Mucosa of gallbladder (tissue), 1 donor: ENCODE data around the gene TOMM34. TPM values are rescaled to one million over a fixed set of nuclear protein-coding genes. Genes with fewer than 3 reads are reported as not detected.
A peak's percentile ranks its signal among the peaks of the same experiment; 100 is the strongest.

Experiments
- DNase-seq: peaks from one replicate; pipeline ENCODE4 v3.0.0-alpha.2; 2020; ENCODE audit warnings: low spot score
- total RNA-seq: library from RNA; stranded (reverse); gene quantifications from one replicate; pipeline ENCODE4 v1.2.1, GENCODE V29; 2021
- donor health status: DM: no; HTN: no; CAD: no.

TOMM34 gene, protein sequence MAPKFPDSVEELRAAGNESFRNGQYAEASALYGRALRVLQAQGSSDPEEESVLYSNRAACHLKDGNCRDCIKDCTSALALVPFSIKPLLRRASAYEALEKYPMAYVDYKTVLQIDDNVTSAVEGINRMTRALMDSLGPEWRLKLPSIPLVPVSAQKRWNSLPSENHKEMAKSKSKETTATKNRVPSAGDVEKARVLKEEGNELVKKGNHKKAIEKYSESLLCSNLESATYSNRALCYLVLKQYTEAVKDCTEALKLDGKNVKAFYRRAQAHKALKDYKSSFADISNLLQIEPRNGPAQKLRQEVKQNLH
- total RNA-seq: 21.4 TPM

DNA sequence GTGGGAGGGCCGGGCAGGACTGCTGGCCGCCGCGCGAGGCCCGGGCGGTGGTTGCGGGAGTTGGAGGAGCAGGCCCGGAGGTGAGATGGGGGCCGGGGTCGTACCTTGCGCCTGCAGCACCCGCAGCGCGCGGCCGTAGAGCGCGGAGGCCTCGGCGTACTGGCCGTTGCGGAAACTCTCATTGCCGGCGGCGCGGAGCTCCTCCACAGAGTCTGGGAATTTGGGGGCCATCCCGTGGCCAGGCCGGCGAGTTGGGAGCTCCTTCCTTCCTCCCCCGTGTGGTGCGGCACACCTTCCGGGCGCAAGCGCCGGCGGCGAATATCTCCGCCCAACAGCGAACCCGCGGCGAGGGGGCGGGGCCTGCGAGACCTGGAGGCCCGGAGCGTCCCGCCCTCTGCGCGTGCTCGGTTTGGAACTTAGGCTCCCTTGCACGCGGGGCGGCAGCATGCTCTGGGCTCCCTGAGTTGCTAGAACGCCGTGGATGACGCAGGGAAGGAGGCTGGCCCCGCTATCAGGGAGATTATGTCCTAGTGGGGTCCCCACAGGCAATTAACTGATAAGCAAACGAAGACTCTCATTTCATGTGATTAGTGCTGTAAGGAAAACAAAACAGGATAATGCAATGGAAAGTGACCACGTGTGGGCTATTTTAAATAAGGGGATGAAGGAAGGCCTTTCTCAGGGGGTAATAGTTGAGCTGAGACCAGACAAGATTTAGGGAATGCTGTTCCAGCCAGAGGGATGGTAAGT is at the start of gene TOMM34:
TOMM34 (minus strand) TSS at position 295 of the 750 bp plus-strand sequence; CDS start at position 231, 64 bp downstream.
- DNase-seq: peak; percentile 95

DNA sequence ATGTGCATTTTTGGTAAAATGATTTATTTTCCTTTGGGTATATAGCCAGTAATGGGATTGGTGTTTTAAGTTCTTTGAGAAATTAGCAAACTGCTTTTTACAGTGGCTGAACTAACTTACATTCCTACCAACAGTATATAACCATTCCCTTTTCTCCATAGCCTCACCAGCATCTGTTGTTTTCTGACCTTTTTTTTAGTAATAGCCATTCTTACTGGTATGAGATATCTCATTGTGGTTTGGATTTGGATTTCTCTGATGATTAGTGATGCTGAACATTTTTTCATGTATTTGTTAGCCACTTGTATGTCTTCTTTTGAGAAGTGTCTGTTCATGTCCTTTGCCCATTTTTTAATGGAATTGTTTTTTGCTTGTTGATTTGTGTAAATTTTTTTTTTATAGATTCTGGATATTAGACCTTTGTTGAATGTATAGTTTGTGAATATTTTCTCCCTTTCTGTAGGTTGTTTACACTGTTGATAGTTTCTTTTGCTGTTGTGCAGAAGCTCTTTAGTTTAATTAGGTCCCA is 48.4 kb upstream of the TOMM34 start:
- no peak for DNase-seq

DNA sequence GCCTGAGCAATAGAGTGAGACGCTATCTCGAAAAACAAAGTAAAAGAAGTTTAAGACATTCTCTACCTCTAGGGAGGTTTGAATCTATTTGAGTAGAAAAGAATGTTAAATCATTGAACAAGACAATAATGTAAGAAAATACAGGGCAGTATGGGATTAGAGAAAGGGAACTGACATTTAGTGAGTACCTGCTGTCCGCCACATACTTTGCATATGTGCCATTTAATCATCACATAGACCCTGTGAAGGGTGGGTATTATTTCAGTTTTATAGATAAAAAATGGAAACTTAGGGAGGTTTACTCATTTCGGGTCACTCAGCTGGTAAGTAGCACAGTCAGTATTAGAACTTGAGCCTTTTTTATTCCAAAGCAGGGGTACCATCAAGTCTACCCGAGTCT is 37.5 kb upstream of the TOMM34 start:
- no peak for DNase-seq

DNA sequence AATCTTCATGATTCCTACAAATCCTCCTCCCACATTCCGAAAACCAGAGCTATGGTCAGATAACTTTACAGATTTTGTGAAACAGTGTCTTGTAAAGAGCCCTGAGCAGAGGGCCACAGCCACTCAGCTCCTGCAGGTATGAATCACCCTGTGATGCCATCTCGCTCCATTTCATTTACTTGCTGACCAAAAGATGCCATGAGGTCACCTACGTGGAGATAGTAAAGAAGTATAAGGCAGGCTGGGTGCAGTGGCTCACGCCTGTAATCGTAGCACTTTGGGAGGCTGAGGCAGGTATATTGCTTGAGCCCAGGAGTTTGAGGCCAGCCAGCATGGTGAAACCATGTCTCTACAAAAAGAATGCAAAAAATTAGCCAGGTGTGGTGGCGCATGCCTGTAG is 37.0 kb upstream of the TOMM34 start:
- no peak for DNase-seq

- DNase-seq: no peak
These were observed 33.1 kb upstream of the TOMM34 start for GRCh38 chr20:44993343-44993742.

DNA sequence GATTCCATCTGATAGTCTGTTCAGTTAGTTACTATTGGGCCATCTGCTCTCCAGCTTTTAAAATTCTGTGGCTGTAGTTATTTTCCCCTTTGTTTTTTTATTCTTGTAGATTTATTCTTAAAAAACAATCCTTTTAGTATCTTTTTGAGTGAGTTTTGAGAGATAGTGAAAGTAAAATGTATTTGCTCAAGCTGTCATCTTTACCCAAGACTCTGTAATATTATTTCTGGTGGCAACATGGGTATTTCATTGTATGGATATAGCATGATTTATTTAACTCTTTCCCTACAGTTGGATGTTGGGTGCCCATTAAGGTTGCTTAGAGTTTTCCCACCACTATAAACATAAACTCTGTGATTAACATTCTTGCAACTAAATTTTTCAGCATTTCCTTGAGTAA is 30.8 kb upstream of the TOMM34 start:
- no peak for DNase-seq

GRCh38 chr20:44990425-44990824 is 30.2 kb upstream of the TOMM34 start:
- DNase-seq: no peak

DNA sequence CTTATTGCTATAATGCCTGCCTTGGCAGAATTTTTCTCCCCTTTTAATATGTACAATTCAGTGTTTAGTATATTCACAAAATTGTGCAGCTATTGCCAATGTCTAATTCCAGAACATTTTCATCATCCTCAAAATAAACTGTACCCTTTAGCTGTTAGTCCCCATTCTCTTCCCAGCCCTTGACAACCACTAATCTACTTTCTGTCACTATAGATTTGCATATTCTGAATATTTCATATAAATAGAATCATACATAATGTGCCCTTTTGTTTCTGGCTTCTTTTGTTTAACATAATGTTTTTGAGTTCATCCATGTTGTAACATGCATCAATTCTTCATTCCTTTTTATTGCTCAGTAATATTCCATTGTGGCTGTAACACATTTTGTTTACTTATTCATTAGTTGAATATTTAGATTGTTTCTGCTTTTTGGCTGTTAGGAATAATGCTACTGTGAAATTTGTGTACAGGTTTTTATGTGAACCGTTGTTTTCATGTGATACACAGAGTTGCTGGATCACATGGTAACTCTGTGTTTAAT is 28.5 kb upstream of the TOMM34 start:
- no peak for DNase-seq

- DNase-seq: no peak
These were observed 23.0 kb upstream of the TOMM34 start for GRCh38 chr20:44983093-44983674.

DNA sequence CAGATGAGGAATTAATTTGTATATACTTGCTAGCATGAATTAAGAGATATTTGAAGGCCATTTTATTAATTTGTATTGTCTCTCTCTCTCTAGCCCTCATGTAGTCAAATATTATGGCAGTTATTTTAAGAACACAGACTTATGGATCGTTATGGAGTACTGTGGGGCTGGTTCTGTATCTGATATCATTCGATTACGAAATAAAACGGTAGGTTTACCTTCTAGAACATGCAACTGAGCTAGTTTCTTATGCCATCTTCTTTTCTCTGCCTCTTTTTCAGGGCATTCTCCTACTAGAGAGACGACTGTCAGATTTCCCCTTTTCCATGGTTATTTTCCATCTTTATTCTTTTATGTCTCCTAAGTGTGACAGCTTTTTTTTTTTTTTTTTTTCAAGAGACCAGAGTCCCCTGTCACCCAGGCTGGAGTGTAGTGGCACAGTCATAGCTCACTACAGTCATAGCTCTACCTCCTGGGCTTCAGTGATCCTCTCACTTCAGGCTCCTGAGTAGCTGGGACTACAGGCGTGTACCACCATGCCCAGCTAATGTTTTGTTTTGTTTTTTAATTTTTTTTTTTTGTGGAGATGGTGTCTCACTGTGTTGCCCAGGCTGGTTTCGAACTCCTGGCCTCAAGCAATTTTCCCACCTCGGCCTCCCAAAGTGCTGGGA is 21.7 kb upstream of the TOMM34 start:
- DNase-seq: no peak

DNA sequence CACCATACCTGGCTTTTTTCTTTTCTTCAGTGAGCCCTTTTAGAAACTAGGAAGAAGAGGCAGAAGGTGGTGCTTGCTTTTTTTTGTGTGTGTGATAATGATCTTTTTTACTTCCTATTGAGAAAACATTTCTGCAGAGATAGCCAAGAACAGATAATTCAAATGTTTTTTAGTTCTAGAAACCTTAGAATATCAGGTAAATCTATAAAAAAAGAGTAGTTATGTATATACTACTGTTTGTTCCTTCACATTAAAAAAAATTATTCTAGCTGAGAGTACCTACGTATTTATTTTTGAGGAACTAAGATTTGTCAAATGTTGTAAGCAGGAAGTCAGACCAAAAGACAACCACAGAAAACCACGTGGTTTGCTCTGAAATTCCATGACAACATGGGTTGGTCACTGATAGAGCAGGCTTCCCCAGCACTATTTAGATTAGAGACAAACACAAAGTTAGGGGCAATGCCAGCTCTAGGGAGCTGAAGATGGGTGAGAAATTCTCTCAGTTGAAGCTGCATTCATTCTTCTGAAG is 19.0 kb upstream of the TOMM34 start:
- DNase-seq: peak; percentile 67

DNA sequence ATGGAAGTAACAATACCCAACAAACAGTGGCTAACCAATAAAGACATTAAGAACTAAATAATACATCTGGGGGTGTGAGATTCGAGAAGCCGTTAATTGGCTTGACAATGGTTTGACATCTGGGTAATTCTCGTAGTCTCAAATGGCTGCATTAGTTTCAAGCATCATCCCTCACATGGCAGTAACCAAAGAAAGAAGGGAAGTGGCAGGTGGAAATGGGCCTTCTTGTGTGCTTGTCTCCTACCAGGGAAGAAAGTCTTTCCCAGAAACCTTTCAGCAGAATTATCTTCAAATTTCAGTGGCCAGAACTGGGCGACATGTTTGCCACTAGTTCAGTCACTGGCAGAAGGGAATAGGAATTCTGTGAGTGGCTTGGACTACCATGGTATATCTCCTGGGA is 16.5 kb upstream of the TOMM34 start:
- no peak for DNase-seq

DNA sequence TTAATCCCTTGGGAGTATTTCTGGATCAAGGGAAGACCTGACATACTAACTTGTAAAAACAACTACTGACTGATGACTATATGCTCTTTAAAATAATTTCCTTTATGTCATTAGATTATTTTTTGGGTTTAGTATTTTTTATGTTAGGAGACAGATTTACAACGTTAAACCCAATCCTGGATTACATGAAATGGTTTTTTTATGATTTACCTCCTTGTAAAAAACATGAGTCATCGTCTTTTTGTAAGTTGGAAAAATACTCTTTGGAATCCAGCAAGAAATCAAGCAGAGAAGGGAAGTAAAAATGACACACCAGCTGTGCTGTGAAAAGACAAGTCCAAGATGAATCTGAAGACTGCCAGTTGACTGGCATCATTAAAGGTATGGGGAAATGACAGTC is 12.9 kb upstream of the TOMM34 start:
- DNase-seq: no peak

GRCh38 chr20:44970243-44970757 is 10.1 kb upstream of the TOMM34 start:
- no peak for DNase-seq

GRCh38 chr20:44969300-44969894 is 9.2 kb upstream of the TOMM34 start:
- DNase-seq: no peak

GRCh38 chr20:44967207-44967807 is 7.1 kb upstream of the TOMM34 start:
- DNase-seq: peak; percentile 28

DNA sequence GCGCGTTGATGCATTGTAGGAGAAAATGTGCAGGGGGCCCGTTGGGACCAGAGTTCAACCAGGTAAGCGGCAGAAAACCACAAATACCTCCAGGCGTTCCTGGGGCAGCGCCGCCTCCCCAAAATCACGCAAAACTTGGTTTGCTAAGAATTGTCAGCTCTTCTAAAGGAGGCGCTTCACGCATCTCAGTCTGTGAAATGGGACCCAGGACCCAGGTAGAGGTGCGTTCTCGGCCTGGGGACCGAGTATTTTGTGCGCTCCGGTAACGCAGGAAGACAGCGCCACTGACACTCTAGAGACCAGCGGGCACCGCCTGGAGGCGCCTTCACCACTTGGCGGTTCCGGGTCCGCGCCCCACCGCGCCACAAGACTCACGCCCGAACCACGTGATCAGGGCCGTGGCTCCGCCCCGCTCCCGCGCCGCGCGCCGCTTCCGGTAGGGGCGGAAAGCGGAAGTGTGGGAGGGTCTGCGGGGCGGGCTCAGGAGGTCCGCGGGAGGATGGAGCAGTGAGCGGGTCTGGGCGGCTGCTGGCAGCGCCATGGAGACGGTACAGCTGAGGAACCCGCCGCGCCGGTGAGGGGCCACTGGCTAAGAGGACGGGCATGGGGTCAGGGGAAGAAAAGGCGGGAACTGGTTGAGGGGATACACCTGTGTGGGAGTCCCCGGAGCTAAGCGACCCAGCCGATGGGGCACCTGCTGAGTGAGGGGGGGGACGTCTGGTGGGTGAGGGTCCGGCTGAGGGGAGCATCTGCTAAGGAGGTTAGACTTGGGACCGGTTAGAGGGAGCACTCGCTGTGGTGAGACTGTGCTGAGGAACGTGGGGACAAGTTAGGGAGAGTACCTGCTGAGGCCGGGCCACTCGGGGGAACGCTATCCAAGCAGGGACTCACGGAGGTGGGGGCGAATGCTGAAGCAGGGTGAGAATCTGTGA is 6.1 kb upstream of the TOMM34 start, which contains the start of gene STK4:
STK4 (plus strand) TSS at position 483 of the 932 bp plus-strand sequence; CDS start at position 540, 57 bp downstream.
- peak; percentile 95 for DNase-seq

DNA sequence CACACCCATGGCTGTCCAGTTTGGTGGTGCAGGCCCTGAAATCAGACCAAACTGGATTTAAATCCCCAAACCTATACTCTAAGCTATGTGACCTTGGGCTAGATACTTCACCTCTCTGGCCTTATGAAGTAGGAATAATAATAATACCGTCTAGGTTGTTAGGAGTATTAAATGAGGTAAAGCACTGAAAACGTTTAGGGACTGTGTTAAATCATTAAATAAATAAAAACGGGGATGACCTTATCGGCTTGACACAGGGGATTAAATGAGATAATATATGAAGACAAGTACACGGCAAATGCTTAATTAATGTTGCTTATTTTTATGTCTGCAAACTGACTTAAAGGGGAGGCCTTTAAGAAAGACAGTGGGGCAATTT is 5.4 kb upstream of the TOMM34 start:
- DNase-seq: no peak
